GM19468 (cell line): Measurements from ENCODE around the gene GMPPA.

ENCODE experiments used
- ATAC-seq: cut with Tn5 transposase; IDR thresholded peaks from one replicate; pipeline ENCODE4 v1.9.1; 2021; ENCODE audit warnings: mild to moderate bottlenecking, moderate library complexity, moderate number of reproducible peaks; ENCODE audit not compliant: unreplicated experiment; ENCODE audit errors: extremely low read depth

GMPPA gene

DNA sequence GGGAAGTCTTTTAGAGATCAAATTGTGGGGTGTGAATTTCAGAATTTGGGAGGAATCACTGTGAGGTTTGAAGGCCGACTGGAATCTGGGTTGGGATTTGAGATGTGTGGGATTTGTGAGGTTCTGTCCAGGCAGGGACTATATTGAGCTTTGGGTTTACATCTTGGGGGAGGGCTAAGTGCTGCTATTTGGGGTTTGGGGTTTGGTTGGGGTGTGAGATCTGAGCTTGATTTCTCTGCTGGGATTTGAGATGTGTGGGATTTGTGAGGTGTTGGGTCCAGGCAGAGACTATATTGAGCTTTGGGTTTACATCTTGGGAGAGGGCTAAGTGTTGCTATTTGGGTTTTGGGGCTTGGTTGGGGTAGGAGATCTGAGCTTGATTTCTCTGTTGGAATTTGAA, 864 bp downstream of the GMPPA start:
- no peak for ATAC-seq

GRCh38 chr2:219500135-219500534, 1.4 kb downstream of the GMPPA start:
- ATAC-seq = no peak

GRCh38 chr2:219501849-219502248, 3.2 kb downstream of the GMPPA start:
- no peak for ATAC-seq

DNA sequence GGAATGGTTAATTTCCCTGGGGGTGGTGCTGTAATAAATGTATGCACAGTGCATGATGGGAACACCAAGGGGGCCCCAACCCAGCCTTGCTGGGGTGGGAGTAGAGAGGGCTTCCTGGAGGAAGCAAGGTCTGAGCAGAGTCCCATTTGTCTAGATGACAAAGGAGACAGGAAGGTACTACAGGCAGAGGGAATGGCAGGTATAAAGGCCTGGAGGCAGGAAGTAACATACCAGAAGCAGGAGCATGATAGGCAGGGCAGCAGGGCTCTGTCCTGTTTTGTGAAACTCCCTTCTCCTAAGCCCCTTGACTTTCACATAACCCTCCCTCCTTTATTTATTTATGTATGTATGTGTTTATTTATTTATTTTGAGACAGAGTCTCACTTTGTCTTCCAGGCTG, 3.9 kb downstream of the GMPPA start:
- ATAC-seq = no peak

DNA sequence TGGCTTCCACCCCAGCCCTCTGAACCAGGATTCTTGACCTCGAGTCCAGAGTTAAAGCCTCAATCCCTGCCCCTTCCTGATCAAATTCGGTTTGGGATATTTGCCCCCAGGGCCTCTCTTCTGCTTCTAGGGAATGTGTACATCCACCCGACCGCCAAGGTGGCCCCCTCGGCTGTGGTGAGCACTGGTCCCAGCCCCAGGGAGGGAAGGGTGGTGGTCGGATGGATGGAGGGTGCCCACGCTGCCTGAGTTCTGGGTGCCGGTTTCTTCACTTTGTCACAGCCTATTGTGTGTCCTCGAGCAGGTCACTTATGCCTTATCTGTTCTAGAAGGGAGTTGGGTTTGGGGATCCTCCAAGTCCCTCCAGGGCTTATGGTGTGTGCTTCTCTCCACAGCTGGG, 6.9 kb downstream of the GMPPA start:
- ATAC-seq = no peak

DNA sequence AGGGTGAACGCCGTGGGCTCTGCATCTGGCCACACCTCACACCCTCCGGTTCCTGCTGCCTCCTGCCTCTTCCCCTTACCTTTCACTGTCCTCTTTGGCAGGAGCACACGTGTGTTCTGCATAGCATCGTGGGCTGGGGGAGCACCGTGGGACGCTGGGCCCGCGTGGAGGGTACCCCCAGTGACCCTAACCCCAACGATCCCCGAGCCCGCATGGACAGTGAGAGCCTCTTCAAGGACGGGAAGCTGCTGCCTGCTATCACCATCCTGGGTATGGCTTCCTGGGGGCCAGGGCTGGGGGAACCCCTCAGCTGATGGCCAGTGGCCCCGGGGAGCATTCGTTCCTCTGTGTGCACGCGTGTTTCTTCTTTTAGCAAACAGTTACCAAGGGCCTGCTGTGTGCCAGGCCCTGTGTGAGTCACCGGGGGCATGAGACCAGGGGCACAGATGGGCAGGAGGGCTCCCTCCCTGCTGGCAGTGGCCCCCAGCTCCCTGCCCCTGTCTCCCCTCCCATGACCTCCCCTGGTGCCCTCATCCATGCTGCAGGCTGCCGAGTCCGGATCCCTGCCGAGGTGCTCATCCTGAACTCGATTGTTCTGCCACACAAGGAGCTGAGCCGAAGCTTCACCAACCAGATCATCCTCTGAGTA, 7.6 kb downstream of the GMPPA start:
- ATAC-seq = no peak

- no peak for ATAC-seq
These were observed 8.3 kb downstream of the GMPPA start for GRCh38 chr2:219506802-219507526.

DNA sequence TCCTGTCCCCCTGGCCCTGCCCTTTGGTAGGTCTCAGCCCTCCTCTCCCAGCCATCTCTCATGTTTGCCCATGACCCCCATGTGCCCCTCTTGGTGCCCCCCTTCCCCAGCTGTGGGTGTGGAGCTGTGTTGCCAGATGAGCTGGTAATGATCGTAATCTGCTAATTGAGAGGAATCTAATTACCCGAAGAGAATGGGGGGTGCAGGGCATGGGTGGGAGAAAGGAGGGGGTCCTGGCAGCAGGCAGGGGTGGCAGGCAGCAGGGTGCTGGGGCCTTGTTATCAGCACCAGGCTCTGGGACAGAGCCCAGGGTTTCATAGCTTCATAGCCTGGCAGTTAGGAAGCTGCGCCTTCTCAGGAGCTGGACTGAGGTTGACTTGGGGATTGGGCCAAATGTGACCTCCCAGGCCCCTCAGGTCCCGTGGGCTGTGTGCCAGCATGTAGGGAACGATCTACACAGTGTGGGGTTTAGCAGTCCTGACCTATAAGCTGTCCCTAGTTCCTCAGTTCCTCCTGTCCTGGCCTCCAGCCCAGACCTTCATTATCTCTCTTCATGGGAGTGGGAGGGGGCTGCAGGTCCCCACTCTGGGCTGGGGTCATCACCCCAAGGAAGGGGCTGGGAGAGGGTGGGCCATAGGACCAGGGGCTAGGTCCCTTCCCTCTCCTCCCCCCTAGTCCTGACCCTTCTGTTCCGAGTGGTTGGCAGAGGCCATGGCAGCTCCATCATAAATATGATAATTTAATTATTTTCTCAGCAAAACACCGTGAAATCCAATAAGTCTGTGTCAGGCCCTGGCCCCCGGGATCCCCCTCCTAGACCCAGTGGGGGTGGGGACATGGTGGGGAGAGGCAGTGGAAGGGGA, 9.1 kb downstream of the GMPPA start:
- ATAC-seq = no peak

GRCh38 chr2:219508444-219508734, 9.7 kb downstream of the GMPPA start:
- no peak for ATAC-seq

- no peak for ATAC-seq
These were observed 10.5 kb downstream of the GMPPA start for GRCh38 chr2:219508971-219509779.

DNA sequence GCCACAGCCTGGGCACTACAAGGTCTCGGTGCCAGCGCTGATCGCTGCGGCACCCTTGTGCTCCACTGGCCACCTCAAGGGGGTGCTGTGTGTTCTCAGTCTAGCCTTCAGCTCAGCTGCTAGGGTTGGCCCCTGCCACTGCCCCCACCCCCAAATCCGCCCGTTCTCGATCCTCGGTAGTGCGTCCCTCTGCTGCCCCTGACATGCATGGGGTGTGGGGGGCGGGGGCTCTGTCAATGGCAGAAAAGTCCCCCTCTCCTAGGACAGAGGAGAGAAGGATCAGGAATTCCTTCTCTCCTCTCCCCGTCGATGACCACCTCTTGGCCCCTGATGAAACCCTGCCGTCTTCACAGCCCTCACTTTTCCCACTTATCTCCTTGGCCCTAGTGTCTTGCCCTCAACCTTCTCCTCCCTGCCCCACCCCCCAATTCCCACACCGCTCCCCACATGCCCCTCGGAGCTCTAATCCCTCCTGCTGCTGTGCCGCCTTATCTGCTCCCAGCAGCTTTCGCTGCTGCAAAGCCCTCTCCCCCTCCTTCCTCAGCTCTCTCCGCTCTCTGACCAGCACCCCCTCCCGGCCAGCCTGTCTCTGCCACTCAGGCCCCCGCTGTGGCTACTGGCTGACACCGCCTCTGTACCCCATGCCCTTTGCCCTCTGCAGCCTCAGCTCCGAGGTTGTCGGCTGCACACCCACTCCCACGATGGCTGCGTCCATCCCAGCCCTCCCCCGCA, 11.3 kb downstream of the GMPPA start:
- no peak for ATAC-seq

- ATAC-seq = no peak
These were observed 11.9 kb downstream of the GMPPA start for GRCh38 chr2:219510512-219511135.

DNA sequence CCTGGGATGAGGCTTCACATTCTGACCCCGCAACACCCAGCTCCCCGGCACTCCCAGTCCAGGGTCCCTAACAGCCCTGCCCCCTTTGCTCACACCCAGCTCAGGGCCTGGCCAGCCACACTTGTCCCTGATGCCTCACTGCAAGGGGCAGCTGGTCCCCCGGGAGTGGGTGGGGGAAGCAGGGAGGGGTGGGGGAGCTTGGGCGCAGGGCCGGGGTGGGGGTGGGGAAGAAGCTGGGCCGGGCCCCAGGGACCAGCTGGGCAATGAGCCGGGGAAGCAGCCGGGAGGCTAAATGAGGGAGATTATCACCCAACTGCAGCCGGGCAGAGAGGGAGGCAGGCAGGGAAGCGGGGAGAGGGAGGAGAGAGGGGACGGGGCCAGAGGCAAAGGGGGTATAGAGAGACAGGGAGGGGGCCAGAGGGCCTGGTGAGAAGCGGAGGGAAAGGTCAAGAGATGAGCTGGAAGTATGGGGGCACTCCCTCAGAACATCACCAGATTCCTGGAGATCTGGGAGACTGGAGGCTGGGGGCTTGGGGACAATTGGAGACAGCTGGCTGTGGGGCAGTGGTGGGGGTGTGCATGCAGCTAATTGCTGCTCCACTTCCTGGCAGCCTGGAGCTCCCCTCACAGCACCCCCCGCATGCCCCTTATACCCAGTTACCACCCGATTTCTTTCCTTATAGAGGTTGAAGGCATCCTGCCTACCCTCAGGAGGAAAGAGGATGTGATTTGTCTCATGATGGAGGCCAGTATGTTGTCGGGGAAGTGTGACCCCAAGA, 13.0 kb downstream of the GMPPA start:
- ATAC-seq = no peak

- ATAC-seq = no peak
These were observed 14.0 kb downstream of the GMPPA start for GRCh38 chr2:219512524-219513216.

DNA sequence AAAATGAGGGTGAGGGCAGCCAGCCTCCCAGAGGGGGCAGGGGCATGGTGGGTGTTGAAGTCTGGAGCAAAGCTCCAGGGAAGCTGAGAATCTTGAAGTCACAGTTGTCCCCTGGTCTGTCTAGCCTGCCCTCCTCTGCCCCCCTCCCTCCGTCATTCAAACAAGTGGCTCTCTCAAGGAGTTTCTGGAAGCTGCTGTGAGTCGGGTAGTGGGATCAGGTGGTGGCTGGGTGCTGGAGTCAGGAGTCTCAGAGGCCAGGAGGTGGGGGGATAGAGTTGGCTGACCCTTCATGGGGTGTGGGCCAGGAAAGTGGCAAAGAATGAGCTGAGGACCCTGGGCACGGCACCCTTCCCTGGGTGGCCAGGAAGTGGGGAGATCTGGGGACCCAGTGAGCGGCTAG, 15.1 kb downstream of the GMPPA start:
- ATAC-seq = no peak

GRCh38 chr2:219514196-219514761, 15.6 kb downstream of the GMPPA start, which contains the start of gene ASIC4:
ASIC4 (plus strand) TSS chr2:219514482; CDS start chr2:219514725, 243 bp downstream.
- no peak for ATAC-seq

- ATAC-seq = no peak
These were observed 16.1 kb downstream of the GMPPA start for GRCh38 chr2:219514836-219515235.
